NCI-H1930 (cell line): Measurements from ENCODE around the gene MAPT.
"Not testable (repeated sequence)": the region's sequence is repeated elsewhere in the genome, so short reads cannot be mapped to it uniquely, and the experiment has no call there.

Experiments
- DNase-seq, 2 experiments: peaks; one replicate each; lab custom pipeline; 2025; lab: John Stamatoyannopoulos, UW

MAPT gene

DNA sequence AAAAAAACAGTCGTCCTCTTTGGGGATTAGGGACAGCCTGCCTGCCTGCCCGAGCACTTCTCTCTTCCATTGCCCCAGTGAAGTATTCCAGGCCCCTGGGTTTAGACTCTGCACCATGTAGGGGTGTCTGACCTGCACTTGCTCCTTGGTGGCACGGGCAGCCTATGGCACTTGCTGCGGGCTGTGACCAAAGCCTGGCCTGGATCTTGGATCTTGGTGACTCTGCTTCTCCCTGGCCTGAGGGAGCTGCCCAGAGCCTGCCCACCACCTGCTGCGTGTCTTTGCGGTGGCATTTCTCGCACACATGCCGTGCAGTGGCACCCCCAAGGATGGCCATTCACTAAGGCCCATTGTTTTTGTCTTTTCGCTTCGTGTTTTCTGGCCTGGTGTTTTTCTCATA lies 98.5 kb downstream of the MAPT start:
- no peak for DNase-seq

GRCh38 chr17:45993962-45994627 lies 99.7 kb downstream of the MAPT start:
- DNase-seq = no peak

DNA sequence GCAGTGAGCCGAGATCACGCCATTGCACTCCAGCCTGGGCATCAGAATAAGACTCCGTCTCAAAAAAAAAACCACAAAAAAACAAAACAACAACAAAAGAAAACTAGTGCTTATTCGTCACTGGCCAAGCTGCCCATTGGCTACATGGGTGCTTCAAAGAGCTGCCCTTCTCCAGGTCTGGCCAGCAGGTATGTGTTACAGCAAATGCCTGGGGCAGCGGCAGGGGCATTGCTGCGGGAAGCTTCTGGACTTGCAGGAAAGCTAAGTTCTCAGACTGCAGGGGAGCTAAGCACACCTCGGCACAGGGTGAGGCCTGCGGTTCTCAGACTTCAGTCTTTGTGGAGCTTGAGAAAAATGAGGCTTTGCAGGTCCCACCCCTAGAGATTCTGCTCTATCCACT lies 100.6 kb downstream of the MAPT start:
- DNase-seq = no peak

- no peak for DNase-seq
These were observed 101.4 kb downstream of the MAPT start for GRCh38 chr17:45995627-45996270.

DNA sequence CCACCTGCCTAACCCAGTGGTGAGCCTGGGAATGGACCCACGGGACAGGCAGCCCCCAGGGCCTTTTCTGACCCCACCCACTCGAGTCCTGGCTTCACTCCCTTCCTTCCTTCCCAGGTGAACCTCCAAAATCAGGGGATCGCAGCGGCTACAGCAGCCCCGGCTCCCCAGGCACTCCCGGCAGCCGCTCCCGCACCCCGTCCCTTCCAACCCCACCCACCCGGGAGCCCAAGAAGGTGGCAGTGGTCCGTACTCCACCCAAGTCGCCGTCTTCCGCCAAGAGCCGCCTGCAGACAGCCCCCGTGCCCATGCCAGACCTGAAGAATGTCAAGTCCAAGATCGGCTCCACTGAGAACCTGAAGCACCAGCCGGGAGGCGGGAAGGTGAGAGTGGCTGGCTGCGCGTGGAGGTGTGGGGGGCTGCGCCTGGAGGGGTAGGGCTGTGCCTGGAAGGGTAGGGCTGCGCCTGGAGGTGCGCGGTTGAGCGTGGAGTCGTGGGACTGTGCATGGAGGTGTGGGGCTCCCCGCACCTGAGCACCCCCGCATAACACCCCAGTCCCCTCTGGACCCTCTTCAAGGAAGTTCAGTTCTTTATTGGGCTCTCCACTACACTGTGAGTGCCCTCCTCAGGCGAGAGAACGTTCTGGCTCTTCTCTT lies 102.1 kb downstream of the MAPT start:
- DNase-seq = no peak

DNA sequence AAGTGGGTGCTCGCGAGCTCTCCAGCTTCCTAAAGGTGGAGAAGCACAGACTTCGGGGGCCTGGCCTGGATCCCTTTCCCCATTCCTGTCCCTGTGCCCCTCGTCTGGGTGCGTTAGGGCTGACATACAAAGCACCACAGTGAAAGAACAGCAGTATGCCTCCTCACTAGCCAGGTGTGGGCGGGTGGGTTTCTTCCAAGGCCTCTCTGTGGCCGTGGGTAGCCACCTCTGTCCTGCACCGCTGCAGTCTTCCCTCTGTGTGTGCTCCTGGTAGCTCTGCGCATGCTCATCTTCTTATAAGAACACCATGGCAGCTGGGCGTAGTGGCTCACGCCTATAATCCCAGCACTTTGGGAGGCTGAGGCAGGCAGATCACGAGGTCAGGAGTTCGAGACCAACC lies 102.8 kb downstream of the MAPT start:
- DNase-seq = no peak

- DNase-seq = no peak
These were observed 103.3 kb downstream of the MAPT start for GRCh38 chr17:45997624-45998023.

GRCh38 chr17:45998987-45999899 lies 104.9 kb downstream of the MAPT start, which contains the start of gene STH:
STH (plus strand) TSS chr17:45999250; CDS start chr17:45999280, 30 bp downstream.
- no peak for DNase-seq

DNA sequence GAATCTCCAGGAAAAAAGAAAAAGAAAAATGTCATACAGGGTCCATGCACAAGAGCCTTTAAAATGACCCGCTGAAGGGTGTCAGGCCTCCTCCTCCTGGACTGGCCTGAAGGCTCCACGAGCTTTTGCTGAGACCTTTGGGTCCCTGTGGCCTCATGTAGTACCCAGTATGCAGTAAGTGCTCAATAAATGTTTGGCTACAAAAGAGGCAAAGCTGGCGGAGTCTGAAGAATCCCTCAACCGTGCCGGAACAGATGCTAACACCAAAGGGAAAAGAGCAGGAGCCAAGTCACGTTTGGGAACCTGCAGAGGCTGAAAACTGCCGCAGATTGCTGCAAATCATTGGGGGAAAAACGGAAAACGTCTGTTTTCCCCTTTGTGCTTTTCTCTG lies 105.5 kb downstream of the MAPT start:
- DNase-seq = no peak

DNA sequence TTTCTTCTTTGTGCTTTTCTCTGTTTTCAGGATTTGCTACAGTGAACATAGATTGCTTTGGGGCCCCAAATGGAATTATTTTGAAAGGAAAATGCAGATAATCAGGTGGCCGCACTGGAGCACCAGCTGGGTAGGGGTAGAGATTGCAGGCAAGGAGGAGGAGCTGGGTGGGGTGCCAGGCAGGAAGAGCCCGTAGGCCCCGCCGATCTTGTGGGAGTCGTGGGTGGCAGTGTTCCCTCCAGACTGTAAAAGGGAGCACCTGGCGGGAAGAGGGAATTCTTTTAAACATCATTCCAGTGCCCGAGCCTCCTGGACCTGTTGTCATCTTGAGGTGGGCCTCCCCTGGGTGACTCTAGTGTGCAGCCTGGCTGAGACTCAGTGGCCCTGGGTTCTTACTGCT lies 105.9 kb downstream of the MAPT start:
- no peak for DNase-seq

DNA sequence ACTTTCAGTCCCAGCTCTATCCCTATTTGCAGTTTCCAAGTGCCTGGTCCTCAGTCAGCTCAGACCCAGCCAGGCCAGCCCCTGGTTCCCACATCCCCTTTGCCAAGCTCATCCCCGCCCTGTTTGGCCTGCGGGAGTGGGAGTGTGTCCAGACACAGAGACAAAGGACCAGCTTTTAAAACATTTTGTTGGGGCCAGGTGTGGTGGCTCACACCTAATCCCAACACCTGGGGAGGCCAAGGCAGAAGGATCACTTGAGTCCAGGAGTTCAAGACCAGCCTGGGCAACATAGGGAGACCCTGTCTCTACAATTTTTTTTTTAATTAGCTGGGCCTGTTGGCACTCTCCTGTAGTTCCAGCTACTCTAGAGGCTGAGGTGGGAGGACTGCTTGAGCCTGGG lies 106.4 kb downstream of the MAPT start:
- no peak for DNase-seq

- DNase-seq = no peak
These were observed 107.3 kb downstream of the MAPT start for GRCh38 chr17:46001390-46002310.

- DNase-seq = peak; percentile 16 to 61
These were observed 108.1 kb downstream of the MAPT start for GRCh38 chr17:46002311-46002972.

DNA sequence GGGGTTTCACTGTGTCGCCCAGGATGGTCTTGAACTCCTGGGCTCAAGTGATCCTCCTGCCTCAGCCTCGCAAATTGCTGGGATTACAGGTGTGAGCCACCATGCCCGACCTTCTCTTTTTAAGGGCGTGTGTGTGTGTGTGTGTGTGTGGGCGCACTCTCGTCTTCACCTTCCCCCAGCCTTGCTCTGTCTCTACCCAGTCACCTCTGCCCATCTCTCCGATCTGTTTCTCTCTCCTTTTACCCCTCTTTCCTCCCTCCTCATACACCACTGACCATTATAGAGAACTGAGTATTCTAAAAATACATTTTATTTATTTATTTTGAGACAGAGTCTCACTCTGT lies 108.6 kb downstream of the MAPT start:
- DNase-seq = no peak

DNA sequence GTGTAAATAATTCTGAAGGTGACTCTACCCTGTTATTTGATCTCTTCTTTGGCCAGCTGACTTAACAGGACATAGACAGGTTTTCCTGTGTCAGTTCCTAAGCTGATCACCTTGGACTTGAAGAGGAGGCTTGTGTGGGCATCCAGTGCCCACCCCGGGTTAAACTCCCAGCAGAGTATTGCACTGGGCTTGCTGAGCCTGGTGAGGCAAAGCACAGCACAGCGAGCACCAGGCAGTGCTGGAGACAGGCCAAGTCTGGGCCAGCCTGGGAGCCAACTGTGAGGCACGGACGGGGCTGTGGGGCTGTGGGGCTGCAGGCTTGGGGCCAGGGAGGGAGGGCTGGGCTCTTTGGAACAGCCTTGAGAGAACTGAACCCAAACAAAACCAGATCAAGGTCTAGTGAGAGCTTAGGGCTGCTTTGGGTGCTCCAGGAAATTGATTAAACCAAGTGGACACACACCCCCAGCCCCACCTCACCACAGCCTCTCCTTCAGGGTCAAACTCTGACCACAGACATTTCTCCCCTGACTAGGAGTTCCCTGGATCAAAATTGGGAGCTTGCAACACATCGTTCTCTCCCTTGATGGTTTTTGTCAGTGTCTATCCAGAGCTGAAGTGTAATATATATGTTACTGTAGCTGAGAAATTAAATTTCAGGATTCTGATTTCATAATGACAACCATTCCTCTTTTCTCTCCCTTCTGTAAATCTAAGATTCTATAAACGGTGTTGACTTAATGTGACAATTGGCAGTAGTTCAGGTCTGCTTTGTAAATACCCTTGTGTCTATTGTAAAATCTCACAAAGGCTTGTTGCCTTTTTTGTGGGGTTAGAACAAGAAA lies 109.8 kb downstream of the MAPT start:
- DNase-seq = no peak

DNA sequence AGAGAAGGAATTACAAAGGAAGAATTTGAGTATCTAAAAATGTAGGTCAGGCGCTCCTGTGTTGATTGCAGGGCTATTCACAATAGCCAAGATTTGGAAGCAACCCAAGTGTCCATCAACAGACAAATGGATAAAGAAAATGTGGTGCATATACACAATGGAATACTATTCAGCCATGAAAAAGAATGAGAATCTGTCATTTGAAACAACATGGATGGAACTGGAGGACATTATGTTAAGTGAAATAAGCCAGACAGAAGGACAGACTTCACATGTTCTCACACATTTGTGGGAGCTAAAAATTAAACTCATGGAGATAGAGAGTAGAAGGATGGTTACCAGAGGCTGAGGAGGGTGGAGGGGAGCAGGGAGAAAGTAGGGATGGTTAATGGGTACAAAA lies 111.7 kb downstream of the MAPT start:
- not testable (repeated sequence) for DNase-seq

DNA sequence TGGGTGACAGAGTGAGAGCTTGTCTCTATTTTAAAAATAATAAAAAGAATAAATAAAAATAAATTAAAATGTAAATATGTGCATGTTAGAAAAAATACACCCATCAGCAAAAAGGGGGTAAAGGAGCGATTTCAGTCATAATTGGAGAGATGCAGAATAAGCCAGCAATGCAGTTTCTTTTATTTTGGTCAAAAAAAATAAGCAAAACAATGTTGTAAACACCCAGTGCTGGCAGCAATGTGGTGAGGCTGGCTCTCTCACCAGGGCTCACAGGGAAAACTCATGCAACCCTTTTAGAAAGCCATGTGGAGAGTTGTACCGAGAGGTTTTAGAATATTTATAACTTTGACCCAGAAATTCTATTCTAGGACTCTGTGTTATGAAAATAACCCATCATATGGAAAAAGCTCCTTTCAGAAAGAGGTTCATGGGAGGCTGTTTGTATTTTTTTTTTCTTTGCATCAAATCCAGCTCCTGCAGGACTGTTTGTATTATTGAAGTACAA lies 113.2 kb downstream of the MAPT start:
- DNase-seq = no peak

- no peak for DNase-seq
These were observed 114.2 kb downstream of the MAPT start for GRCh38 chr17:46008591-46008990.
